NCI-H128 (cell line): ENCODE data around the gene MOV10.

Experiments used
- DNase-seq: peaks from one replicate; lab custom pipeline; 2025; ENCODE audit not compliant: unreplicated experiment; lab: John Stamatoyannopoulos, UW

MOV10 gene

DNA sequence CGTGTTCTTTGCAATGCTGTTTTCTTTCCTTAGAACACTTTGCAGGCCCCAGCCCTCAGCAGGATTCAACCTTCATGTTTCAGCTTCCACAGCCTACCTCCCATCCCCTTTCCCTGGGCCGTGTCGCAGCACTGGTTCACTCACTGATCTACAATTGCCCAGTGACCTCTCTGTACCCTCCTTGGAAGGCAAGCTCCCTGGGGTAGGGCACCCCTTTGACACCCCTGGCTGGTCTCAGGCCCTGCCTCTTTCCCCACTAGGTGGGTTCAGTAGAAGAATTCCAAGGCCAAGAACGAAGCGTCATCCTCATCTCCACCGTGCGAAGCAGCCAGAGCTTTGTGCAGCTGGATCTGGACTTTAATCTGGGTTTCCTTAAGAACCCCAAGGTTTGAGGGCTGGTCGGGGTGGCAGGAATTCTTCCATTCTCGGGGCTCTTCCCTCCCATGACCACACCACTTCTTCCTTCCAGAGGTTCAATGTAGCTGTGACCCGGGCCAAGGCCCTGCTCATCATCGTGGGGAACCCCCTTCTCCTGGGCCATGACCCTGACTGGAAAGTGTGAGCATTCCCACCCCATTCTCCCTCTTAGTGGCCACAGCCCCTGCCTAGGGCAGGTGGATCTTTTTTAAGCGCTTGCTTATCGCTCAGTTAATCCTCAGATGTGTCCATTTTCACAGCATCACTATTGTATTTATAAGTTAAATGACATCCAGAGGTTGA is 25.1 kb downstream of the MOV10 start:
- no peak for DNase-seq

DNA sequence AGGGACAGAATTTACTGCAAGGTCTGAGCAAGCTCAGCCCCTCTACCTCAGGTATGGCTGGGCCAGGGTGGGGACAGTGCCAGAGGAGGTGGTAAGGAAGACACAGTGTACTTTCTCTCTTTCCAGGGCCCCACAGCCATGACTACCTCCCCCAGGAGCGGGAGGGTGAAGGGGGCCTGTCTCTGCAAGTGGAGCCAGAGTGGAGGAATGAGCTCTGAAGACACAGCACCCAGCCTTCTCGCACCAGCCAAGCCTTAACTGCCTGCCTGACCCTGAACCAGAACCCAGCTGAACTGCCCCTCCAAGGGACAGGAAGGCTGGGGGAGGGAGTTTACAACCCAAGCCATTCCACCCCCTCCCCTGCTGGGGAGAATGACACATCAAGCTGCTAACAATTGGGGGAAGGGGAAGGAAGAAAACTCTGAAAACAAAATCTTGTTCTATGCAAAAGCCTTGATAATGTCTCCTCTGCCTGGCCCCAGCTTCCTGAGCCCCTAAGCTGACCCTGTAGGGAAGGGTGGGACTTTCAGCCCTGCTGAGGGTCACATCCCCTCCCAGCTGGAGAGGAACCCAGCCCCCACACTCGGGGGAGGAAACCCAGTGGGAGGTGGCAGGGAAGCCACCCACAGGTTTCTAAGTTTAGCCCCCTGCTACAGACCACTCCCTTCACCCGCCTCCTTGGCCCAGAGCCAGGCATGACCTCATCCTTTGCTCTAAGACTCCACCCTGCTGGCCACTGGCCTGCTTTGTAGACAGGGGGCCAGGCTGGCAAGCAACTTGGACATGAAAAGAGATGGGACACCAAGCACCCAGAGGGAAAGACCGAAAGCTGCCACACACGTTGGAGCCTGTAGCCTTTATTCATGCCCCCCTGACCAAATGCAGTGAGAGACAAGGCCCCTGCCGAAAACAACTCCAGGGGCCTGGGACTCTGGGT is 26.1 kb downstream of the MOV10 start:
- DNase-seq: no peak

GRCh38 chr1:112701227-112702066 is 27.0 kb downstream of the MOV10 start:
- DNase-seq: no peak

DNA sequence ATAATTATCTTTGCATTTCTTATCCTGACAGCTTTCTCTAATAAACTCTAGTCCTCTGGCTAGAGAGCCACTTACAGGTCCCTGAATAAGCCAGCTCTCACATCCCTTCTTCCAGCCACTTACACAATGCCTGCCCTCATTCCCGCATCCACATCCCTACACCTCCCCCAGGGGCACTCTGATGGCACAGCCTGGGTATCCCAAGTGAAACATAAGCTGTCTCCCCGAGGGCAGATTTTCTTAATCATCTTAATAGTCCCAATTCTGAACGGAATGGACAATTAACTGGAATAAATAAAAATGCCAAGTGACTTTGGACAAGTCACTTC is 27.6 kb downstream of the MOV10 start:
- no peak for DNase-seq

GRCh38 chr1:112702420-112703261 is 28.2 kb downstream of the MOV10 start:
- DNase-seq: no peak

- no peak for DNase-seq
Observed at GRCh38 chr1:112703706-112704105, 29.2 kb downstream of the MOV10 start.

- DNase-seq: no peak
Observed at GRCh38 chr1:112704391-112704933, 30.0 kb downstream of the MOV10 start.

DNA sequence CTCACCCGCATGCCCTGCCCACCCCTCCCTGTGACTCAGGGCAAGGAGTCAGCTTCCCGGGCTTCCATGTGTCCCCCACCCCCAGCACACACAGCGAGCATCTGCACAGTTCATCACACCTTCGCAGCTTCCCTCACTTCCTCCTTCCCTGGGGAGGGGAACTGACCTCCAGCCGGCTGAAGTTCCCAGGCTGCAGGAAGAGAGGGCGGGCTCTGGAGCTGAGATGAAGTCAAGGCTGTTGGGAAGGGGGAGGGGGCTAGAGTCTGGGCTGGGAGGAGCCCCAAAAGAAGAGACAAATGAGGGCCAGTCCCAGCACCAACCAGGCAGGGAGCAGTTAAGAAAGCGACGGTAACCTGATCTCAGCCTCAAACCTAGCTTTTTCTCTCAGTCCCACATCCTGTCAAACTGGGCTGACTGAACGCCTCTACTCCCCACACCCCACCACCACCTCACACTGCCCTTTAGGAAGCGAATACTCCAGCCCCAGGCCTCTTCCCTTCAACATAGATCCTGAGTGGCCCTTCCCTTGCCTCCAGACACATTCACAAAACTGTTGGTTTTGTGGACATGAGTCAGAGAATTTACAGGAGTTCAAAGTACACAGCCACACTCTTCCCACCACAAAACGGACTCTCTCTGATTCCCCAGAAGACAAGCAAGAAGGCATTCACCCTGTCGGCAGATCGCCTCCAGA is 30.6 kb downstream of the MOV10 start:
- DNase-seq: peak; percentile 44

- no peak for DNase-seq
Observed at GRCh38 chr1:112706505-112707220, 32.2 kb downstream of the MOV10 start, which contains the start of gene RHOC. Gene RHOC, minus strand, starts transcription at chr1:112707127. Its CDS starts 3,328 bp downstream, at chr1:112703799.

DNA sequence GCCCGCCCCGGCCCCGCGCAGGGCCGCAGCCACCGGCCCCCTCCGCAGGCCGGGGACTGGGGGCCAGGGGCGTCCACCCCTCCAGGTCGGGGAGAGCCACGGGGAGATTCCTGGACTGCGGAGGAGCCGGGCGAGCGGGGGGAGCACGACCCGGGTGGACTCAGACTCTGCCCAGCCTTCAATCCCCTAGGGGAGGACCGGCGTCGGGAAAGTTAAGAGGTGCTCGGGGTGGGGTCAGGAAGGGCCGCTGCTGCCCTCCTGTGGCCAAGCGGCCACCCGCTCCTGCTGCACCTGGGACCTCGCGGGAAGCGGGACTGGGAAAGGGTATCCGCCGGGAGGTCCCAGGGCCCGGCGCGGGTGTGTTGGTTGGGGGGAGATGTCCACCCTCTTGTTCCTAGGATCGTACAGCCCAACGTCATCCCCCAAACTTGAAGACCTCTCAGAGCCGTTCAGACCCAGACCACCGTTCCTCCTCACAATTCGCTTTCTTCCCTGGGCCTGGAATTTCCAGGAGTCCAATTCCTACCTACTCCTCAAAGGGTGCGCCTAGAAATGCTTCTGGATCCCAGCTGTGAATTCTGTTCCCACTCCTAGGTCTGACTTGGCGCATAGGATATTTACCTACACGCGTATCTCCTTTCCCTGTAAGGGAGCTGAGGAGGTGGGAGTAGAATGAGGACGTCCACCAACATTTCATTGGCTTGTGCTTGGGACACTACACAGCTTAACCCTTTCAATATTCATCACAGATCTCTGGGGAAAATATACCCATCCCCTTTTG is 33.0 kb downstream of the MOV10 start:
- peak; percentile 61 for DNase-seq

DNA sequence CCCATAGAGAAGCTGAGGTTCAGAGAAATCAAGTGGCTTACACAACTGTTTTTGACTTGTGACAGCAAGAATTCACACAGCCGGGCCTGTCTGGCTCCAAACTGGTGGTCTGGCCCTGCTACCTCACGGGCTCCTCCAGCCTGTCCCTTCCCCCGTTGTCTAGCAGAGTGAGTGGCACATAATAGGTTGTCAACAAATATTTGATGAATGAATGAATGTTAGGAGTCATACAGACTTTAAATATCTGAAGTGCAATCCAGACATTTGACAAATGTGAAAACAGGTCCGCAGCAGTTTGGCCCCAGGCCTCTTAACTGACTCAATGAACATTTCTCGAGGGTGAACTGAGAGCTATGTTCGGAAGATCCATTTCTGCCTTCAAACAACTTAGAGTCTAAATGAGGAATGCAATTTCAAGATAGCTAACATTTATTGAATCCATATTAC is 33.6 kb downstream of the MOV10 start:
- no peak for DNase-seq

GRCh38 chr1:112708489-112708888 is 34.0 kb downstream of the MOV10 start:
- no peak for DNase-seq

DNA sequence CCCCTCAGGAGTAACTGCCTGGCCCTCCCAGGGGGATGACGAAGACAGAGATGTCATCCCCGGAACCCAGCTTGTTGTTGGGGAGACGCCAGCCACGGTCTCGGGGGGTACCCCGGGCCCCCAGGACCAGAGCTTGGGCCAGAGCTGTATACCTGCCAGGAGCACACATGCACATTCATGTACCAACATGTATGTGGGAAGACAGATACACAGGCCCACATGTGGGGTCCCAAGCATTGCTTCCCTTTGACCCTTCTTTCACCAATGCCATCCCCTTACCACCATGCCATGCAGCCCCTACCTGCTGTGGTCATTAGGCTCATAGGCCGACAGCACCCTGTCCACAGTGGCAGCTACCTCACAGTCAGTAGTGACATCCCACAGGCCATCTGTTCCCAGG is 35.7 kb downstream of the MOV10 start:
- DNase-seq: no peak

DNA sequence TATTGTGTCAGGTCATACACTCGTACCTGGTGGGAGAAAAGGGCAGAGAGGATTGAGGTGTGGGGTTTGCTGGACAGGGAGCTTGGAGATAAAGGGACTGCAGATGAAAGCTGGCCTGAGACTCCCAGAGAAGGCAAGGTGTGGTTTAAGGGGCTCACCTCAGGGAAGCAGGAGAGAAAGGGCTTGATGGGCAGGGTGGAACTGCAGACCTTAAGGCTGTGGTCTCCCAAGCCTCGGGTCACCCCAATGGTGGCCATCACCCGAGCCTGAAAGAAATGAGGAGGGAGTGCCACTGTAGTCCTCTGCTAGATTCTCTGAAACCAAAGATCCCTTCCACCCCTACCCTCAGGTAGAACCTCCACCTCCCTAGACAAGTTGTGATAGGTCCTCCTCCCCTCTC is 36.1 kb downstream of the MOV10 start:
- no peak for DNase-seq

DNA sequence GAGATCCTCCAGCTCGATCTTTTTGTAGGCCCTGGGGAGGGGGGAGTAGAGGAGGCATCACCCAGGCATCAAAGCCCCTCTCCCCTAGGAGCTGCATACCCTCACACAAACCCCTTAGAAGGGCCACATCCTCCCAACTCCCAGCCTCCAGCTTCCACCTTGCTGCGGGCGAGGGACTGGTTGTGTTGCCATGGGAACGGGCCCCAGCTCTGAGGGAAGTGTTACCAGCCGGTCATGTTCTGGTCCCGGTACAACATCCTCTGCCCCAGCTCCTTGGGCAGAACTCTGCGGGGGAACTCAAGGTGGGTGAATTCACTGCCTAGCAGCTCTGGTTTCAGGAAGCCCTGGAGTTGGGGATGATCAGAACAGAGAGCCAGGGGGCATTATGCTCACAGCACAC is 36.6 kb downstream of the MOV10 start:
- DNase-seq: no peak

DNA sequence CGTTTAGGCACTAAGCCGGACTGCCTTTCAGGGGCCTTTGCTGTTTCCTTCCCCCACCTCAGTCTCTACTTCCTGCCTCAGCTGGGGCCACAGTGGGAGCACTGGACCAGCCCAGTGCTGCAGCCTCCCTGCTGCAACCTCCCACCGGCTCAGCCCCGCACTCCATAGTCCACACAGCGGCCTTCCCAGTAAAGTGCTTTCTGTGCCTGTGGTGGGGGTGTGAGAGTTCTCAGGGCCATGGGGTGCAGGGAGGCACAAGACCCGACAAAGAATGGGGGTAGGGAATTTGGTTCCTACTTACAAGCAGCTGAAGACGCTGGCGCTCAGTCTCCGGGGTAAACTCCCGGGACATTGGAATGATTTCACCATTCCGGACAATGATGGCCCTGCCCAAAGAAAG is 37.2 kb downstream of the MOV10 start:
- no peak for DNase-seq

DNA sequence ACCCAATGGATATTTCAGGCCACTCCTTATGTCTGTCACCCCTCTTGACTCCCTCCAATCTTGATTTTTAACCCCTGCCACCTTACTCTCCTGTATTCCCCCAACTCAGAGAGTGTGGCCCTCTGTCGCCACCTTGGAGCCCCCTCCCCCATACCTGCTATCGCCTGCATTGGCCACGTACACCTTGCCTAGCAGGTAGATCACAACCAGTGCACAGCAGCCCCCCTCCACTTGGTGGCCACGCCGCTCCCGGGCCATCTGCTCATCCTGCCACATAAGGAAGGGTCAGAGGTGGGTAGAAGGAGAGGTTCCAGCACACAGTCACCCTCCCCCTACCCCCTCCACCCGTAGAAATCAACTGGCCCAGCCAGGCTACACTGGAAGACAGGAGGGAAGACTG is 37.7 kb downstream of the MOV10 start:
- no peak for DNase-seq

DNA sequence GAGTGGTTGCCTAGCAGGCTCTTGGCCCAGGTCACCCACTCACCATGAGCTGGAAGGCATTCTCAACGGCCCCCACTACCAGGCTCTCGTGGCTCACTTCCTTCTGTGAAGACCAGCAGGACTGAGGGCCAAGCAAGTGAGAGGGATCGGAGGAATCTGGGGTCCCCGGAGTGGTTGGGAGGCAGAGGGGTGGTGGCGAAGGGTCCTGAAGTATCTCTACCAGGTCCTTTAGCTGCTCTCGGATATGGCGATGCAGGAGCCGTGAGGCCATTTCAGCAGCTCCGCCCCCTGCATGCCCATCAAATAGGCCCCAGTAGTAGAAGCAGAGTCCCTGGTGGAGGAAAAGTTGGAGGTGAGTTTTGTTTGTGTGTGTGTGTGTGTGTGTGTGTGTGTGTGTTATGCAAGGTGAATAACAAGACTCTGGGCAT is 38.3 kb downstream of the MOV10 start:
- no peak for DNase-seq
